Mesenchymal stem cell (in vitro differentiated cells and primary cell): Measurements from ENCODE around the gene KRT83.
"Not testable (repeated sequence)": the region's sequence is repeated elsewhere in the genome, so short reads cannot be mapped to it uniquely, and the experiment has no call there.

ENCODE experiments used
- DNase-seq: peaks from one replicate; pipeline ENCODE4 v3.0.0-alpha.2; 2013
- H2AFZ ChIP-seq: one replicate; pipeline ENCODE4 v1.6.1; 2013; ENCODE audit warnings: low read depth, mild to moderate bottlenecking, control low read depth, inconsistent platforms, low read length, moderate library complexity
- H2AK5ac ChIP-seq: 2 replicates; pipeline ENCODE4 v1.6.1; 2013; ENCODE audit warnings: low read length, moderate library complexity, mild to moderate bottlenecking, inconsistent platforms; ENCODE audit not compliant: severe bottlenecking
- H2BK120ac ChIP-seq: one replicate; pipeline ENCODE4 v1.6.1; 2013; ENCODE audit warnings: low read depth, mild to moderate bottlenecking, inconsistent platforms, low read length, moderate library complexity
- H2BK12ac ChIP-seq, 2 experiments: one replicate each; pipeline ENCODE4 v1.6.1; 2013; ENCODE audit warnings: inconsistent platforms in 2 of 2, low read length in 2 of 2, mild to moderate bottlenecking in 2 of 2, moderate library complexity in 2 of 2, control low read depth in 1 of 2
- H2BK15ac ChIP-seq: one replicate; pipeline ENCODE4 v1.6.1; 2013; ENCODE audit warnings: mild to moderate bottlenecking, low read depth, inconsistent platforms; ENCODE audit not compliant: poor library complexity, severe bottlenecking
- H2BK5ac ChIP-seq: 2 replicates; pipeline ENCODE4 v1.6.1; 2013; ENCODE audit warnings: low read depth, mild to moderate bottlenecking, low read length, control low read depth, inconsistent platforms; ENCODE audit not compliant: poor library complexity, severe bottlenecking
- H3K14ac ChIP-seq, 2 experiments: one replicate each; pipeline ENCODE4 v1.6.1; 2013; ENCODE audit warnings: inconsistent platforms in 2 of 2, low read length in 2 of 2, control low read depth in 1 of 2, mild to moderate bottlenecking in 1 of 2, moderate library complexity in 1 of 2
- H3K18ac ChIP-seq, 2 experiments: one replicate each; pipeline ENCODE4 v1.6.1; 2013; ENCODE audit warnings: inconsistent platforms in 2 of 2, low read length in 2 of 2, control low read depth in 1 of 2, low read depth in 1 of 2, mild to moderate bottlenecking in 1 of 2
- H3K23ac ChIP-seq, 2 experiments: one replicate each; pipeline ENCODE4 v1.6.1; 2013; ENCODE audit warnings: inconsistent platforms in 2 of 2, low read length in 2 of 2, mild to moderate bottlenecking in 2 of 2, moderate library complexity in 2 of 2, control low read depth in 1 of 2
- H3K27ac ChIP-seq: 2 replicates; pipeline ENCODE4 v1.5.1; 2013; ENCODE audit warnings: mild to moderate bottlenecking, moderate library complexity, low read length, control low read depth, inconsistent platforms; ENCODE audit not compliant: poor library complexity, severe bottlenecking
- H3K27me3 ChIP-seq, 2 experiments: 2 replicates each; pipeline versions ENCODE4 v1.6.1 to v1.7.0; 2013; ENCODE audit warnings: low read length in 2 of 2, mild to moderate bottlenecking in 2 of 2, moderate library complexity in 2 of 2, control low read depth in 1 of 2, inconsistent platforms in 1 of 2; ENCODE audit not compliant: control insufficient read depth in 1 of 2, insufficient read depth in 1 of 2
- H3K36me3 ChIP-seq, 2 experiments: 2 replicates each; pipeline versions ENCODE4 v1.6.1 to v1.7.0; 2013; ENCODE audit warnings: low read length in 2 of 2, control low read depth in 1 of 2, inconsistent platforms in 1 of 2, low read depth in 1 of 2, mild to moderate bottlenecking in 1 of 2; ENCODE audit not compliant: insufficient read depth in 2 of 2, control insufficient read depth in 1 of 2
- H3K4ac ChIP-seq, 2 experiments: one replicate each; pipeline ENCODE4 v1.6.1; 2013; ENCODE audit warnings: inconsistent platforms in 2 of 2, low read length in 2 of 2, mild to moderate bottlenecking in 2 of 2, moderate library complexity in 2 of 2, control low read depth in 1 of 2, low read depth in 1 of 2
- H3K4me1 ChIP-seq: 2 replicates; pipeline ENCODE4 v1.6.1; 2013; ENCODE audit warnings: low read depth, low read length, control low read depth; ENCODE audit not compliant: control insufficient read depth, insufficient read depth
- H3K4me2 ChIP-seq: 2 replicates; pipeline ENCODE4 v1.6.1; 2013; ENCODE audit warnings: low read length, mild to moderate bottlenecking, inconsistent platforms; ENCODE audit not compliant: poor library complexity, severe bottlenecking
- H3K4me3 ChIP-seq, 2 experiments: 2 replicates each; pipeline versions ENCODE4 v1.5.1 to v1.7.0; 2013; ENCODE audit warnings: low read length in 2 of 2, mild to moderate bottlenecking in 2 of 2, control low read depth in 1 of 2, low read depth in 1 of 2; ENCODE audit not compliant: insufficient read depth in 1 of 2
- H3K79me1 ChIP-seq: replicated peaks from 2 replicates; pipeline ENCODE4 v1.6.1; 2013; ENCODE audit warnings: mild to moderate bottlenecking, control low read depth, low read length, inconsistent platforms; ENCODE audit not compliant: poor library complexity, severe bottlenecking
- H3K9ac ChIP-seq: 2 replicates; pipeline ENCODE4 v1.7.0; 2013; ENCODE audit warnings: mild to moderate bottlenecking, low read length, moderate library complexity
- H3K9me3 ChIP-seq: 2 replicates; pipeline ENCODE4 v1.7.0; 2013; ENCODE audit warnings: mild to moderate bottlenecking, low read length; ENCODE audit not compliant: control insufficient read depth
- H4K8ac ChIP-seq: one replicate; pipeline ENCODE4 v1.6.1; 2013; ENCODE audit warnings: inconsistent platforms, mild to moderate bottlenecking, low read length, moderate library complexity
- H4K91ac ChIP-seq: one replicate; pipeline ENCODE4 v1.6.1; 2013; ENCODE audit warnings: mild to moderate bottlenecking, low read length, inconsistent platforms
- WGBS: methylation state at CpG from one replicate; pipeline ENCODE4 v1.1.7; 2013; ENCODE audit warnings: mixed read lengths; 5-methylcytosine and 5-hydroxymethylcytosine counted together

The KRT83 gene

DNA sequence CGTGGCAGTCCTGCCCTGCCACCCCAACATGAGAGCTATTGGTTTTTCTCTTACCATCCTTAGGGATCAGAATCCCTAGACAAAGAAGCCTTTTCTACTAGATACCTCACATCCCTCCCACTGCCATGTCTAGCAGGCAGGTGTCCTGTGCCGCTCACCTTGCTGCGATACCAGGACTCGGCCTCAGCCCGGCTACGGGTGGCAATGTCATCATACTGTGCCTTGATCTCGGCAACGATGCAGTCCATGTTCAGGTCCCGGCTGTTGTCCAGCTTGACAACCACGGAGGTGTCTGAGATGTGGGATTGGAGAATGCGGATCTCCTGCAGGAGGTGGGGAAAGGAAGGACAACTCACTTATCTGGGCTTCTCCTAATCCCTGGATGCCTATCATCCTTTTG lies 4.5 kb downstream of the KRT83 start:
- Histone ChIP-seq H4K91ac (no peak overlapping the region), H2BK12ac (no peak overlapping the region), H3K18ac (no peak overlapping the region), H3K36me3 (no peaks in the 10 kb centered on the region), H3K4ac (no peak overlapping the region), H3K27me3 (peaks cover 78 to 98% of the 10 kb centered on the region in 2 experiments), H3K9ac (no peak overlapping the region), H3K9me3 (no peaks in the 10 kb centered on the region), H2AFZ (no peak overlapping the region), H2BK5ac (no peak overlapping the region), H3K27ac (no peak overlapping the region), H3K4me1 (no peaks in the 10 kb centered on the region), H3K4me3 (no peak overlapping the region), H2BK15ac (no peak overlapping the region), H3K23ac (no peak overlapping the region), H3K14ac (no peak overlapping the region), H2AK5ac (no peak overlapping the region), H4K8ac (no peak overlapping the region), H3K4me2 (no peak overlapping the region), H3K79me1 (no peaks in the 10 kb centered on the region), H2BK120ac (no peak overlapping the region)
- DNase-seq: no peak
- 87% methylated on average over 11 of the region's 11 CpGs for WGBS

DNA sequence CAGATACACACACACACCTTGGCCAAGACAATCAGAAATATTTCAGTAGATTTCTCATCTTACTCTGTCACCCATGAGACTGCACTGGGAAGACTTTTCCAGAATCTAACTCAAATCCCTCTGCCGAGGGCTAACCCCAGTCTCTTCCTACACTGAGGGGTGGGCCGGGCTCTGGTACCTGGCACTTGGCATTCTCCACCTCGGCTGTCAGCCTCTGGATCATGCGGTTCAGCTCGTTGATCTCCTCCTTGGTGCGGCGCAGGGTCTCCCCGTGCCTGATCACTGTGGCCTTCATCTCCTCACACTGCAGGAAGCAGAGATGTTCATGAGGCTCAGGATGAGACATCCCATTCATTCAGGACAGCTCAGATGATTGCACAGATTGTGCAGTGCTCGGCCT lies 4.9 kb downstream of the KRT83 start:
- H3K4ac ChIP-seq: no peak overlapping the region
- H3K4me3 ChIP-seq: no peak overlapping the region
- no peaks in the 10 kb centered on the region for H3K36me3 ChIP-seq
- H2BK5ac ChIP-seq: no peak overlapping the region
- H4K8ac ChIP-seq: no peak overlapping the region
- H3K27ac ChIP-seq: no peak overlapping the region
- no peak overlapping the region for H2AFZ ChIP-seq
- no peak for DNase-seq
- H3K9ac ChIP-seq: no peak overlapping the region
- no peak overlapping the region for H2BK120ac ChIP-seq
- no peak overlapping the region for H4K91ac ChIP-seq
- H3K9me3 ChIP-seq: no peaks in the 10 kb centered on the region
- no peaks in the 10 kb centered on the region for H3K4me1 ChIP-seq
- no peak overlapping the region for H3K18ac ChIP-seq
- peaks cover 78 to 98% of the 10 kb centered on the region in 2 experiments for H3K27me3 ChIP-seq
- H2AK5ac ChIP-seq: no peak overlapping the region
- H3K4me2 ChIP-seq: no peak overlapping the region
- no peak overlapping the region for H2BK12ac ChIP-seq
- no peak overlapping the region for H3K14ac ChIP-seq
- no peaks in the 10 kb centered on the region for H3K79me1 ChIP-seq
- WGBS: 78% methylated on average over 9 of the region's 9 CpGs
- no peak overlapping the region for H3K23ac ChIP-seq
- no peak overlapping the region for H2BK15ac ChIP-seq

DNA sequence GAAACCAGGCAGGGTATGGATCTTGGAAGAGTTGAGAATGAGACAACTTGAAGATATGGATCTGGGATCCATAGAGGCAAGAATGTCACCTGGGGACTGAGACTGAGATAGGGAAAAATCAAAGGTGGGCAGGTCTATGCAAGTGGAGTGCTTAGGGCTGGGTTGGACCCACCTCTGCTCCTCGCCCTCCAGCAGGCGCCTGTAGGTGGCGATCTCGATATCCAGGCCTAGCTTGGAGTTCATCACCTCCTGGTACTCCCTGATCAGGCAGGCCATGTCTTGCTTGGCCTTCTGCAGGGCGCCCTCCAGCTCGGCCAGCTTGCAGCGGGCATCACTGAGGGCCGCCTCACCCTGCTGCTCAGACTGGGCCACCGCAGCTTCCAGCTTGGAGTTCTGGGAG lies 5.5 kb downstream of the KRT83 start:
- not testable (repeated sequence) for H3K4me3 ChIP-seq, H4K8ac ChIP-seq, H3K4ac ChIP-seq, H3K9me3 ChIP-seq, H3K36me3 ChIP-seq, H3K14ac ChIP-seq, H2BK120ac ChIP-seq, H4K91ac ChIP-seq, H3K4me2 ChIP-seq, H3K27ac ChIP-seq, H3K23ac ChIP-seq, DNase-seq, H3K9ac ChIP-seq, H2BK5ac ChIP-seq, H2BK15ac ChIP-seq, H2BK12ac ChIP-seq, H2AFZ ChIP-seq, H2AK5ac ChIP-seq, H3K18ac ChIP-seq, H3K4me1 ChIP-seq, H3K79me1 ChIP-seq
- peaks cover 78 to 98% of the 10 kb centered on the region in 2 experiments for H3K27me3 ChIP-seq
- WGBS: 3% methylated on average over 4 of the region's 9 CpGs

DNA sequence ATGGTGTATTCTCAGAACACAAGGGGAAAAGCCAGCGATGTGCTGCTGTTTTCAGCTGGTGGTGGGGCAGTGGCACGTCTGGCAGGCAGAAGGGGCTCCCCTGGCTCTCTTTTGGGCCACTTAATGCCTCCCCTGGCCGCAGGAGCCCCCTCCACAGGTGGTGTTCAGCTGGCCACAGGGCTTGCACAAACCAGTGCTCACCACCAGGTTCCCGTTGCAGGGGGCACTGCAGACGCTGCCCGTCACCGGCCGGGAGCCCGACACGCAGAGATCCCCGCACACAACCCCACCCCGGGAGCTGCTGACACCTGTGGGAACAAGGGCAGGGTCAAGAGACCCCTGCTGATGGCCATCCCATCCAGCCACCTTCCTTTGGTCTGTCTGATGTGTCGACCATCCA lies 6.7 kb downstream of the KRT83 start:
- DNase-seq: no peak
- Histone ChIP-seq H4K8ac (no peak overlapping the region), H3K4me1 (no peaks in the 10 kb centered on the region), H3K9me3 (no peaks in the 10 kb centered on the region), H3K14ac (no peak overlapping the region), H3K79me1 (no peaks in the 10 kb centered on the region), H3K27me3 (peaks cover 78 to 98% of the 10 kb centered on the region in 2 experiments), H3K9ac (no peak overlapping the region), H2BK5ac (no peak overlapping the region), H3K4ac (no peak overlapping the region), H3K4me3 (no peak overlapping the region), H3K23ac (no peak overlapping the region), H3K18ac (no peak overlapping the region), H2AK5ac (no peak overlapping the region), H2BK12ac (no peak overlapping the region), H2AFZ (no peak overlapping the region), H3K36me3 (no peaks in the 10 kb centered on the region), H3K27ac (no peak overlapping the region), H4K91ac (no peak overlapping the region), H2BK15ac (no peak overlapping the region), H3K4me2 (no peak overlapping the region), H2BK120ac (no peak overlapping the region)
- 74% methylated on average over 13 of the region's 13 CpGs for WGBS
